Measurements from ENCODE around the gene FABP2.

The FABP2 gene

GRCh38 chr4:119315036-119315435, 6.9 kb downstream of the FABP2 start:
- Histone ChIP-seq H3K9me3 (no peaks in the 10 kb centered on the region), H3K4me3 (no peak overlapping the region), H3K36me3 (no peaks in the 10 kb centered on the region), H3K27ac (peak overlapping the region; percentile 1 to 53), H3K27me3 (no peaks in the 10 kb centered on the region), H3K4me1 (peaks cover 0 to 19% (median 0%) of the 10 kb centered on the region in 4 donors)
- TF ChIP-seq CTCF (IDR thresholded peaks at IDR 0.05): no peak
- DNase-seq: no peak
- intact Hi-C loops (cut with DNase I; ENCODE audit: low total_unique reads): loop anchor here (10.0 kb wide), 1 partner anchor 240 kb away; no protein-coding TSS in a partner anchor

- no peaks in the 10 kb centered on the region for H3K27me3 ChIP-seq
- H3K4me1 ChIP-seq: peaks cover 0 to 19% (median 0%) of the 10 kb centered on the region in 4 donors
- intact Hi-C loops (cut with DNase I; ENCODE audit: low total_unique reads): loop anchor here (5.0 to 10.0 kb wide), 2 partner anchors 240 to 743 kb away; no protein-coding TSS in a partner anchor
- DNase-seq: no peak
- peak overlapping the region in 1 of 2 donors; percentile 53 for H3K27ac ChIP-seq
- H3K9me3 ChIP-seq: no peaks in the 10 kb centered on the region
- no peaks in the 10 kb centered on the region for H3K36me3 ChIP-seq
- H3K4me3 ChIP-seq: no peak overlapping the region
- peak; percentile 58 to 66 for TF ChIP-seq CTCF (IDR thresholded peaks at IDR 0.05)
Measured at GRCh38 chr4:119314356-119314755, 7.6 kb downstream of the FABP2 start.

GRCh38 chr4:119313237-119313636, 8.7 kb downstream of the FABP2 start:
- DNase-seq: no peak
- no peaks in the 10 kb centered on the region for H3K27me3 ChIP-seq
- no peak overlapping the region for H3K4me3 ChIP-seq
- no peak for TF ChIP-seq CTCF (IDR thresholded peaks at IDR 0.05)
- peaks cover 0 to 19% (median 0%) of the 10 kb centered on the region in 4 donors for H3K4me1 ChIP-seq
- intact Hi-C loops (cut with DNase I; ENCODE audit: low total_unique reads): loop anchor here (5.0 to 10.0 kb wide), 2 partner anchors 242 to 744 kb away; no protein-coding TSS in a partner anchor
- no peaks in the 10 kb centered on the region for H3K36me3 ChIP-seq
- no peak overlapping the region for H3K27ac ChIP-seq
- H3K9me3 ChIP-seq: no peaks in the 10 kb centered on the region

GRCh38 chr4:119310826-119311225, 11.1 kb downstream of the FABP2 start:
- DNase-seq: no peak
- intact Hi-C loops (cut with DNase I; ENCODE audit: low total_unique reads): loop anchor here (5.0 to 10.0 kb wide), 2 partner anchors 244 to 746 kb away; no protein-coding TSS in a partner anchor
- TF ChIP-seq CTCF (IDR thresholded peaks at IDR 0.05): no peak

GRCh38 chr4:119307606-119308005, 14.3 kb downstream of the FABP2 start:
- no peak for DNase-seq
- Histone ChIP-seq H3K27ac (no peak overlapping the region), H3K27me3 (no peaks in the 10 kb centered on the region), H3K9me3 (no peaks in the 10 kb centered on the region), H3K36me3 (no peaks in the 10 kb centered on the region), H3K4me3 (no peak overlapping the region), H3K4me1 (no peaks in the 10 kb centered on the region)
- intact Hi-C loops (cut with DNase I; ENCODE audit: low total_unique reads): loop anchor here (10.0 kb wide), 1 partner anchor 317 kb away; the partner anchor contains the start of gene PDE5A
- no peak for TF ChIP-seq CTCF (IDR thresholded peaks at IDR 0.05)

More at GRCh38 chr4:119310826-119311225, 11.1 kb downstream of the FABP2 start:
- Histone ChIP-seq H3K36me3 (no peaks in the 10 kb centered on the region), H3K9me3 (no peaks in the 10 kb centered on the region), H3K4me1 (peaks cover 0 to 14% (median 0%) of the 10 kb centered on the region in 4 donors), H3K4me3 (no peak overlapping the region), H3K27ac (no peak overlapping the region), H3K27me3 (no peaks in the 10 kb centered on the region)

Measured in tibial artery (tissue), 4 donors.